Measurements from ENCODE around the gene PKP4.

PKP4 gene

DNA sequence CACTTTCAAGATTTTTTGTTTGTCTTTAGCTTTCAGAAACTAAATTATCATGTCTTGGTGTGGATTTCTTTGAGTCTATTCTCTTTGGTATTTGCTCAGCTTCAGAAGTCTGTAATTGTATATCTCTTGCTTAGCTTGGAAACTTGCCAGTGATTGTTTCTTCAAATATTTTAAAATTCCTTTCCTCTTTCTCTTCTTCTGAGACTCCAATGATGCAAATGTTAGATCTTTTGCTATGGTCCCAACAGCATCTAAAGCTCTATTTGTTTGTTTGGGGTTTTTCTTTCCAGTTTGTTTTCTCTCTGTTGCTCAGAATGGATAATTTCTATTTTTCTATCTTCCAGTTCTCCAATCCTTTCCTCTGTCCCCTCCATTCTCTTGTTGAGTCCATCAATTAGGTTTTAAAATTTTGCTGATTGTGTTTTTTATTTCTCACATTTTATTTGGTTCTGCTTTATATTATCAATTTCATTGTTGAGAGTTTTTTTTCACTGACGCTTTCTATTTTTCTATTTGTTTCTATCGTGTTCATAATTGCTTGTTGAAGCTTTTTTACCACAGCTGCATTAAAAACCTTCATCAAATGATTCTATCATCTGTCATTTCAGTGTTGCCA, 256.9 kb downstream of the PKP4 start:
- no peak for DNase-seq
- CTCF ChIA-PET, result interaction anchor here (1.1 kb wide), 1 partner anchor 25 kb away, joined by 4 read pairs; no protein-coding TSS in a partner anchor
- Mint-ChIP-seq H3K4me1 (no peaks in the 10 kb centered on the region), H3K4me3 (no peak overlapping the region), H3K9me3 (peaks cover 3% of the 10 kb centered on the region), H3K36me3 (no peaks in the 10 kb centered on the region), H3K27me3 (peaks cover 7% of the 10 kb centered on the region), H3K27ac (no peak overlapping the region)

DNA sequence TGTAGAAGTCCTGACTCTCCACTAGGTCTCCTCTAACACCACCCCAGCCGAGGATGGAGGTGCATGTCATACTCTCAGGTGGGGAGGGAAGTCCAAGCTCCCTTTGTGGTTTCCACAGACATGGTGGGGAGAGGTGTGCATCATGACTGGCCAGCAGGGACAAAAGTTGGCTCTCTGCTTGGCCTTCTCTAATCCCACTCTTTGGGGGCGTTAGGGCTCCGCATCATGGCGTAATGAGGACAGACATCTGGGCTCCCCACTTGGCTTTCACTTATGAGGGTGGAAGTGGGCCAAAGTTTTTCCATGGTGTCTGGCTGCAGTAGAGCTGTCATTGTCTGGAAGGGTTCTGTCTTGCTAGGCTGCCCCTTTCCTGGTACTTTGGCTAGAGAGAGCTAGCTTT, 257.7 kb downstream of the PKP4 start:
- H3K27me3 Mint-ChIP-seq, result peaks cover 7% of the 10 kb centered on the region
- no peaks in the 10 kb centered on the region for H3K36me3 Mint-ChIP-seq
- peaks cover 3% of the 10 kb centered on the region for H3K9me3 Mint-ChIP-seq
- no peak for DNase-seq
- H3K4me1 Mint-ChIP-seq, result no peaks in the 10 kb centered on the region
- CTCF ChIA-PET, result no interaction called here
- no peak overlapping the region for H3K4me3 Mint-ChIP-seq
- H3K27ac Mint-ChIP-seq, result no peak overlapping the region

DNA sequence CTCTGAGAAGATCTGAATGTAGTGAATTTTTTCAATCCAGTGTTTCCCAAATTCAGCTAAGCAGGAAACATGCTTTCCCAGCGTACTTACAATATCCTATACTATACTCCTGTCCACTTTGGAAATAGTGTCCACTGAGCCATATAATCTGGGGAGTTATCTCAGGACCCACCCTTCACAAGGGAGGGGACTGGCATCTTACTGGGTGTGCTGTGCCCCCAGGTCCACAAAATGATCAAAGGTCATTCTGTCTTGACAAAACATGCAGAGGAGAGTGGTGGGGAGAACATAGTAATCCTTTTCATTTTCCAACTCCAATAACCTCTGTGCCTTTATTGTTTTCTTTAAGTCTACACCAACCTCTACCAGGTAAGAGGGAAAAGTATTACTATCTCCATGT, 258.6 kb downstream of the PKP4 start:
- no peaks in the 10 kb centered on the region for H3K4me1 Mint-ChIP-seq
- CTCF ChIA-PET, result no interaction called here
- H3K36me3 Mint-ChIP-seq, result no peaks in the 10 kb centered on the region
- no peak overlapping the region for H3K27ac Mint-ChIP-seq
- H3K9me3 Mint-ChIP-seq, result peaks cover 3% of the 10 kb centered on the region
- DNase-seq, result no peak
- peaks cover 10% of the 10 kb centered on the region for H3K27me3 Mint-ChIP-seq
- H3K4me3 Mint-ChIP-seq, result no peak overlapping the region

DNA sequence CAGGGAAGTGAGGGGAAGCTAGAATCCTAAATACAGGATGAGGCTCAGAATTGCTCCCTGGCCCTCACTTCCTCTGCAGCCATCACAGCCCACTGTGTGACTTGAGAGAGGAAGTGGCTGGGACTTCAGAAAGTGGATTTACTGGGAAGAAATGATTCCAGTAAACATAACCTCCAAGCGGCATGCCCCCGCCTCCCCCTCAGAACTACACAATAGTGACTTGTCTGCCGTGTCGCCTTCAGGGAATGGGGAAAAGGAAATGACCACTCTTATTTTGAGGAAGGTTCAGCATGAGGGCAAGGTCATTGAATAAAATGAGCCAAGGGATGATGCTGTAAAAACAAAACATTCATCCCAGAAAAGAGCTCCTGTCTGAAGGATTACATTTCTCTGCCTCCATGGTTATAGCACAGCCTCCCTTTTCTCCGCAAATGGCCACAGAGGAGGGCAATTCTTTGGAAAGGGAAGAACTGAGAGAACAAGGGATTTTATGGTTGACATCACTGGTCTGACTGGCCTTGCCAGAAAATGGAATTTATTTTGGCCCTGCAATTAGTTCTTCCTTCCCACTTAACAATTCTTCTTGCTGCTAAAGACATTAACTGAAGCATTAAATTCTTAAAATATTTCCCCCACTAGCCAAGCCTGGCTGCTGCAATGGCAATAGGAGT, 259.5 kb downstream of the PKP4 start:
- H3K4me1 Mint-ChIP-seq, result no peaks in the 10 kb centered on the region
- DNase-seq, result no peak
- H3K36me3 Mint-ChIP-seq, result no peaks in the 10 kb centered on the region
- peaks cover 15% of the 10 kb centered on the region for H3K27me3 Mint-ChIP-seq
- no peak overlapping the region for H3K4me3 Mint-ChIP-seq
- CTCF ChIA-PET, result no interaction called here
- H3K27ac Mint-ChIP-seq, result no peak overlapping the region
- H3K9me3 Mint-ChIP-seq, result peaks cover 3% of the 10 kb centered on the region

- Mint-ChIP-seq H3K27ac (no peak overlapping the region), H3K9me3 (peaks cover 3% of the 10 kb centered on the region)
- CTCF ChIA-PET, result no interaction called here
Observed at GRCh38 chr2:158716921-158717320, 260.2 kb downstream of the PKP4 start.

DNA sequence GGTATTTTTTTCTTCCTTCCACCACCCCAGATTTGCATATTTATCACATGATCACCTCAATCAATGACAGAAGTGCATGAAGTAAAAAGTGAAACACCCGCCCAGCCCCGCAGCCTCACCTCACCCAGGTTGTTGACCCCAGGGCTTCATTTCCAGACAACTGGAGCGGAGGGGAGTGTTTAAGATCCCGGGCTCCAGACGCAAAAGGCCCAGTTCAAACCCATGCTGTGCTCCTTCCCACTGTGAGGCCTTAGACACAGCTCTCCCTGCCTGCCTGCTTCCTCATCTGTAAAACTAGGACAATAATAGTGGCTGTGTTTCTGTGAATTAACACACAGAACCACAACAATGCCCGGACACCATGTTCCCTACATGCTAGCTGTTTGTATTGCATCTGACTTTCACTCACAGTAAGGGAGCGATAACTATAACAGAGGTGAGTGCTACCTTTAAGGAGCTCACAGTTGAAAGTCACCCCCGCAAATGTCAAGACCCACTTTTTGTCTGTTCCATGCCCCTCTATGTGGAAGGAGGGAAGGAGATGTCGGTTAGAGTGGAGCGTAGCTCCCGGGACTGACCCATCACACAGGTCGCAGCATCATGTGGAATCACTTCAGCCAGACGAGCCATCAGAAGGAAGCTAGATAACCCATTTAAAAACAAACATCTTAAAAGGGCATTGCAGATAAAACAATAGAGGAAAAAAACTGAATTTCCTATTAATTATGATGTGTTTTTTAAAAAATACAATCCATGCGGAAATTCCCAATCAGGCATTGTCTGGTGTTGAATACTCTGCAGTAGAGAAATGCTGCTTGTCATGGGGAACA, 260.8 kb downstream of the PKP4 start:
- Mint-ChIP-seq H3K4me3 (no peak overlapping the region), H3K36me3 (no peaks in the 10 kb centered on the region), H3K9me3 (peaks cover 3% of the 10 kb centered on the region), H3K27ac (no peak overlapping the region), H3K4me1 (no peaks in the 10 kb centered on the region), H3K27me3 (peaks cover 15% of the 10 kb centered on the region)
- no peak for DNase-seq
- CTCF ChIA-PET, result no interaction called here

More at GRCh38 chr2:158716921-158717320, 260.2 kb downstream of the PKP4 start:
- Mint-ChIP-seq H3K4me1 (no peaks in the 10 kb centered on the region), H3K4me3 (no peak overlapping the region), H3K27me3 (peaks cover 15% of the 10 kb centered on the region), H3K36me3 (no peaks in the 10 kb centered on the region)
- DNase-seq, result no peak

DNA sequence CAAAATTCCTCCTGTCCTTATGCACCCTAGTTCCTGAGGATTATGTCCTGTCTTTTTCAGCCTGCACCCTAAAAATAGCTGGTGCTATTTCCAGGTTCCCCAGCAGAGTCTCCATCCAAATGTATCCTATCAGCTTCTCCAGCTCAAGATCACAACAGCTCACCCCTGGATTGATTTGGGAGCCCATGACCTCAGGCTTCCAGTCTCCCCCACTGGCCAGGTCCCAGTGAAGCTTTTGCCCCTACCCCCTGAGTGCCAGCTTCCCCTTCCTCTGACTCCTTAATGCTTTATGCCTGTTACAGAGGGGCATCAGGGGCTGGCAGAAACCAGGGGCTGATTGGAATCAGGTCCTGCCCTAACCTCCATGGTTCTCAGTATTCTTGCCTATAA, 261.4 kb downstream of the PKP4 start:
- Mint-ChIP-seq H3K36me3 (no peaks in the 10 kb centered on the region), H3K4me1 (no peaks in the 10 kb centered on the region), H3K27ac (no peak overlapping the region), H3K27me3 (peaks cover 15% of the 10 kb centered on the region), H3K4me3 (no peak overlapping the region), H3K9me3 (peaks cover 3% of the 10 kb centered on the region)
- CTCF ChIA-PET, result no interaction called here
- DNase-seq, result no peak

DNA sequence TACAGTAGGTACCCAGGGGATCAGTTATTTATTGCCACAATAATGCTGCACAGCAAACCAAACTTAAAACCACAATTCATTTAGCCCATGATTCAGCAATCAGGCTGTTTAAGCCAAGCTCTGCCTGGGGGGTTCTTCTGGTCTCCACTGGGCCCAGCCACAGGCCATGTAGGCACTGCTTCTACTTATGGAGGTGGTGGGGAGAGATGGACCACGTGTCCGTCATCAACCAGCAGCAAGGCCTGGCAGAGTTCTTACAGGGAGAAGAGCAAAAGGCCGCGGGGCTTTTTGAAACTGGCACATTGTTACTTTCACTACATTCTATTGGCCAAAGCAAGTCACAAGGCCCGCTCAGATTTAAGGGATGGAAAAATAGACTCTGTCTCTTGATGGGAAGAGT, 262.1 kb downstream of the PKP4 start:
- Mint-ChIP-seq H3K36me3 (no peaks in the 10 kb centered on the region), H3K27ac (no peak overlapping the region), H3K4me1 (no peaks in the 10 kb centered on the region), H3K4me3 (no peak overlapping the region), H3K9me3 (no peaks in the 10 kb centered on the region), H3K27me3 (peaks cover 15% of the 10 kb centered on the region)
- CTCF ChIA-PET, result no interaction called here
- DNase-seq, result no peak

GRCh38 chr2:158719403-158719802, 262.7 kb downstream of the PKP4 start:
- no peaks in the 10 kb centered on the region for H3K4me1 Mint-ChIP-seq
- H3K4me3 Mint-ChIP-seq, result no peak overlapping the region
- peaks cover 12% of the 10 kb centered on the region for H3K27me3 Mint-ChIP-seq
- H3K9me3 Mint-ChIP-seq, result no peaks in the 10 kb centered on the region
- no peak overlapping the region for H3K27ac Mint-ChIP-seq
- CTCF ChIA-PET, result no interaction called here
- DNase-seq, result no peak
- H3K36me3 Mint-ChIP-seq, result no peaks in the 10 kb centered on the region

DNA sequence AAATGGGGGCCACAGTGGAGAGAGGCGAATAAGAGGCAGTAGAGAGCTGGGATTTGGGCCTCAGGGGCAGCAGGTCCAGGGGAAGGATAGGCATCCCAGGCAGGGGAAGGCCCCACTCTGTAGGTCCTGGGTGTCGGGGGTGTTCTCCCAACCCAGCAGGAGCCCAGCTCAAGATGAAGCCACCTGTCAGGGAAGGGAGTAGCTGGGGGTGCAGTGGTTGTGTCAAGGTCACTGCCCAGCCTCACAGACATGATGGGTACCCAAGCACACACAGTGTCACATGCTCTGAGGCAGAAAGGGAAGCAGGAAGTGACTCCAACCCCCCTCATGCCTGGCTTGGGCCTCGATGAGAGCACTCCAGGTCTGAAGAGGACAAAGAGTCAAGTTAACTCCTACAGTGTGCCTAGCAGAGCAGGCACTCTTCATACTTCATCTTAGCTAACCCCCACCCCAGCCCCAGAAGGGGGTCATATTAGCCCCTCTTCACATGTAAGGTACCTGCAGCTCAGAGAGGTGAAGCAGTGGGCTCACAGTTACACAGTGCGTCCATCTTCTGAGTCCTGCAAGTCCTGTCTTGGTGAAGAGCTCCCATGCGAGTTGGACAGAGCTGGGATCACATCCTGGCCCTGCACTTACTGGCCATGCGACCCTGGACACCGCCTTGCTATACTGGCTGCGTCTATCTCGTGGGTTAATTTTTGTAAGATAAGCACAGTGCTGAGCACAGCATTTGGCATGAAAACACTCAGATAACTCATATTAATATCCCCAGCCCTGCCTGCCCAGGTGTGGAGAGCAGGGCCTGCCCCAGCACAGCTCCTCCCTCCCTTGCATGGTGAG, 265.7 kb downstream of the PKP4 start:
- CTCF ChIA-PET, result interaction anchor here (0.6 kb wide), 1 partner anchor 1585 kb away, joined by 3 read pairs; no protein-coding TSS in a partner anchor
- no peak for DNase-seq
- Mint-ChIP-seq H3K27ac (no peak overlapping the region), H3K4me1 (no peaks in the 10 kb centered on the region), H3K36me3 (no peaks in the 10 kb centered on the region), H3K4me3 (no peak overlapping the region), H3K9me3 (no peaks in the 10 kb centered on the region), H3K27me3 (peaks cover 9% of the 10 kb centered on the region)

- DNase-seq, result no peak
- Mint-ChIP-seq H3K9me3 (no peaks in the 10 kb centered on the region), H3K36me3 (no peaks in the 10 kb centered on the region), H3K4me3 (no peak overlapping the region), H3K4me1 (no peaks in the 10 kb centered on the region), H3K27me3 (peaks cover 9% of the 10 kb centered on the region), H3K27ac (no peak overlapping the region)
- CTCF ChIA-PET, result interaction anchor here (0.6 kb wide), 1 partner anchor 1586 kb away, joined by 3 read pairs; no protein-coding TSS in a partner anchor
Observed at GRCh38 chr2:158723181-158723838, 266.6 kb downstream of the PKP4 start.

- H3K36me3 Mint-ChIP-seq, result no peaks in the 10 kb centered on the region
- DNase-seq, result no peak
- H3K4me3 Mint-ChIP-seq, result no peak overlapping the region
- no peaks in the 10 kb centered on the region for H3K4me1 Mint-ChIP-seq
- no peak overlapping the region for H3K27ac Mint-ChIP-seq
- CTCF ChIA-PET, result interaction anchor here (1.1 kb wide), 1 partner anchor 9 kb away, joined by 3 read pairs; no protein-coding TSS in a partner anchor
- no peaks in the 10 kb centered on the region for H3K9me3 Mint-ChIP-seq
- H3K27me3 Mint-ChIP-seq, result peaks cover 13% of the 10 kb centered on the region
Observed at GRCh38 chr2:158723921-158724802, 267.4 kb downstream of the PKP4 start.

All from activated naive CD4-positive, alpha-beta T cell treated with anti-CD3 and anti-CD28 coated beads, Interleukin-2, amount 10 ng/mL, durations not matched to agents 7 days and 5 days (primary cell).